CD4-positive, alpha-beta T cell treated with Interleukin-15 for 1 hour (primary cell): ENCODE data around the gene RANGAP1.

Experiments used
- DNase-seq: peaks from one replicate; pipeline ENCODE4 v3.0.0-alpha.2; 2020

The RANGAP1 gene, protein sequence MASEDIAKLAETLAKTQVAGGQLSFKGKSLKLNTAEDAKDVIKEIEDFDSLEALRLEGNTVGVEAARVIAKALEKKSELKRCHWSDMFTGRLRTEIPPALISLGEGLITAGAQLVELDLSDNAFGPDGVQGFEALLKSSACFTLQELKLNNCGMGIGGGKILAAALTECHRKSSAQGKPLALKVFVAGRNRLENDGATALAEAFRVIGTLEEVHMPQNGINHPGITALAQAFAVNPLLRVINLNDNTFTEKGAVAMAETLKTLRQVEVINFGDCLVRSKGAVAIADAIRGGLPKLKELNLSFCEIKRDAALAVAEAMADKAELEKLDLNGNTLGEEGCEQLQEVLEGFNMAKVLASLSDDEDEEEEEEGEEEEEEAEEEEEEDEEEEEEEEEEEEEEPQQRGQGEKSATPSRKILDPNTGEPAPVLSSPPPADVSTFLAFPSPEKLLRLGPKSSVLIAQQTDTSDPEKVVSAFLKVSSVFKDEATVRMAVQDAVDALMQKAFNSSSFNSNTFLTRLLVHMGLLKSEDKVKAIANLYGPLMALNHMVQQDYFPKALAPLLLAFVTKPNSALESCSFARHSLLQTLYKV

GRCh38 chr22:41285820-41286638 lies at the start of gene RANGAP1:
Gene RANGAP1, minus strand, starts transcription at chr22:41286187. Its CDS starts 5,143 bp downstream, at chr22:41281044.
- peak; percentile 98 for DNase-seq

DNA sequence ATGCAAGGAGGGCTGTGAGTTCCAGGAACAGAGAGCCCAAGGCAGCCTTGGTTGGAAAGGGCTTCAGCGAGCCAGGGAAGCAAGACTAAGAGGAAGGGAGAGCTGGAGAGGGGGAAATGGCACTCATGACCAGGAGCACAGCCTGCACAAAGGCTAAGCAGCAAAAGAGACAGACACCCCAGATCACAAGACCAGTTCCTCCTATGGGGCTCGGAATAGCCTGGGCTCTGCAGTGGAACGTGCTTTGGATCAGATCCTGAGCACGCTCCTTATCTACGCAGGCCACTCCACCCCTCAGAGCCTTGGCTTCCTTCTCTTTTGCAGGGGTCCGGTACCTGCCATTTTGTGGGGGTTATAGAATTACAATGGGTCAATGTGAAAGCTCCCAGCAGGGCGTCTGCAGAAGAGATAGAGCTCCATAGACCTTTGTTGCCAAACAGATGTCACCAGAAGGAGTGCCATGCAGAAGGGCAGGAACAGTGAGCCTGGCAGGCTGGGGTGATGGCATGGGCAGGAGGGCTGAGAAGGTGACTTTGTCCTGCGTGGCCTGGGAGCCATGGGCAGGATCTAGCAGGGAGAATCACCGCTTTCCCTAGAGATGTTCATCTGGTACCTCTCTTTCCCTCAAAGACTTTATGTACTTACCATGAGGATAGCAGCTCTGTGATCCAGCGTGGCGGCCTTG lies 49.1 kb upstream of the RANGAP1 start:
- DNase-seq = no peak

DNA sequence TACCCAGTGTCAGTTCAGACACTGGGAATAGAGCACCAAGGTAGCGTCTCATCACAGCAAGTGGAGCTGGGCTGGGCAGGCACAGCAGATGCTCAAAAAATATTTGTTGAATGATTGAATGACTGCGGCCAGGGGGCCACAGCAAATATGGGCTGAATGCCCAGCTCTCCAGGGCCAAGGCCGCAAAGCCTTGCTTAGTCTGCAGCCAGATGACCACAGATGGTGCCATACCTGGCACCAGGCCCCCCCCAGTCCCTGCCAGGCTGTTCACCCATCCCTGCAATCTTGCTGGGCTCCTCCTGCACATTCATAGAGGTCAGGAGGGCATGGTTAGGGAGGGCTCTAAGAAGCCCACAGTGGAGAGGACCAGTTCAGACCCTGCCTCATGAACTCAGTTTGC lies 48.2 kb upstream of the RANGAP1 start:
- DNase-seq = no peak

- no peak for DNase-seq
Observed at GRCh38 chr22:41333806-41334205, 47.8 kb upstream of the RANGAP1 start.

GRCh38 chr22:41332217-41332939 lies 46.4 kb upstream of the RANGAP1 start:
- no peak for DNase-seq

GRCh38 chr22:41330169-41330568 lies 44.2 kb upstream of the RANGAP1 start:
- no peak for DNase-seq

DNA sequence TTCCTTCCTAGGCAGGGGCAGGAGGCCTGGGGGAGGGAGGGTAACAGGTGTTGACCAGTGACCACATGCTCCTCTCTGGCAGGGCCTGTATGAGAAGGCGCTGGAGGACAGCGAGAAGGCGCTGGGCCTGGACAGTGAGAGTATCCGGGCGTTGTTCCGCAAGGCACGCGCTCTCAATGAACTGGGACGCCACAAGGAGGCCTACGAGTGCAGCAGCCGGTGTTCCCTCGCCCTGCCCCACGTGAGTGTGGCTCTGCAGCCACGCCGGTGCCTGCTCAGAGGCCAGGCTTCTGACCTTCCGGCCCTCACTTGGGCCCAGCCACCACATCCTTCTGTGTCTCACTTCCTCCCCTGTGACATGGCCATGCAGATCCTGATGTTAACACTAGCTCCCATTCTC lies 41.1 kb upstream of the RANGAP1 start:
- DNase-seq = no peak

DNA sequence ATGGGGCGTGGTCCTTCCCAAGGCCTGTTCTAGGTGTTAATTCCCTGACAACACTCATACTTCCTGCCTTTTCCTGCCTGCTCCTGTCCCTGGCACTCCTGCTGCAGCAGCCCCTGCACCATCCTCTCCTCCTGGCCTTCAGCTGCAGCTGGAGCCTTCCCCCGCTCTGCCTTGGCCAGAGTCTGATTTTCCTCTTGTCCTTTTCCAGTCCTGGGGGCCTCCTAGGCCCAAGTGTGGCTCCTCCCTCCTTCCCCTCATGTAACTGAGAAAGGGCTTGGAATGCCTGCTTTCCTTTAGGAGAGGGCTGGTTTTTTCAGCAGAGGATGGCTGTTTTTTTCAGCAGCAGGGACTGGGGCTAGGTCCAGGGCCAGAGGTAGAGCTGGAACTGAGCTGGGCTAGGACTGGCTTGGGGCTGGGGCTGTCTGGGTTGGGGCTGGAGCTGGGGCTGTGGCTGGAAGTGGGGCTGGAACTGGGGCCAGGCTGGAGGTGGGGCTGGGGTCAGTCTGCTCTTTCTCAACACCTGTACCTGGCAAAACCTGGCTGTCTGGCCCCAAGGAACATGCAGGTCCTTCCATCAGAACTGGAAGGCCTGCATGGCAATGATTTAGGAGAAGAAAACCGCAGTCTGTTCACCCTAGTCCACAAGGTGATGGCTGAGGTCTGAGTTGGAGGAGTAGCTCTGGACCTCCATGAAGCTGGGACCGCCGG lies 39.0 kb upstream of the RANGAP1 start:
- no peak for DNase-seq

DNA sequence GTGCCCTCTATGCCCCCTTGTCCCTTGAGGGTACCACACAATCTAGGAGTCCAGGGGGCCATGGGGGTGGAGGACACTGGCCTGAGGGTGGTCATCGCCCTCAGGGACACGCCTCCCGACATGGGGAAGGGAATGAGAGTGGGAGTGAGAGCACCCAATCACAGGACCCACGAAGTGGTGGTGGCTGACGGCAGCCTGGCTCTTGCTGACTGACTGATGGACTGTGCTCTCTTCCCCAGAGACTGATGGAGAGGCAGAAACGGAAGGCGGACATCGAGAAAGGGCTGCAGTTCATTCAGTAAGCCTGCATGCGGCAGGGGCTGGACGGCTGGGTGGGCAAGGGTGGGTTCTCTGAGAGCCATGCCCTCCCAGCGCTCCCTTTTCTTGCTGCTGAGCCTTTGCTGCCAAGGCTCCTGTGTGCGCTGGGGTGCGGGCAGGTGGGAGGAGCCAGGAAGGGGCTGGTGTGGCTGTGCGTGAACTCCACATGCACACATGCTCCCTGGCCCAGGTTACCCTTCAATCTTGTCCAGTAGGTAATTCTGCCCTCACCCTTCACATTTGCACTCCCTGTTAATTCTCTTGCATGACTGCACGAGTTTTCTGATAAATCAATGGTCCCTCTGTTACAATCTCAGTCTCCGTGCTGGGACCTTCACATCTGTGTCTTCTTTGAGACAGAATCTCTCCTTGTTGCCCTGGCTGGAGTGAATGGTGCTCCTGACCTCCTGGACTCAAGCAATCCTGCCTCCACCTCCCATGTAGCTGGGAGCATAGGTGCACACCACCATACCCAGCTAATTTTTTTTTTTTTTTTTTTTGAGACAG lies 34.6 kb upstream of the RANGAP1 start:
- DNase-seq = no peak

- no peak for DNase-seq
Observed at GRCh38 chr22:41315586-41315985, 29.6 kb upstream of the RANGAP1 start.

DNA sequence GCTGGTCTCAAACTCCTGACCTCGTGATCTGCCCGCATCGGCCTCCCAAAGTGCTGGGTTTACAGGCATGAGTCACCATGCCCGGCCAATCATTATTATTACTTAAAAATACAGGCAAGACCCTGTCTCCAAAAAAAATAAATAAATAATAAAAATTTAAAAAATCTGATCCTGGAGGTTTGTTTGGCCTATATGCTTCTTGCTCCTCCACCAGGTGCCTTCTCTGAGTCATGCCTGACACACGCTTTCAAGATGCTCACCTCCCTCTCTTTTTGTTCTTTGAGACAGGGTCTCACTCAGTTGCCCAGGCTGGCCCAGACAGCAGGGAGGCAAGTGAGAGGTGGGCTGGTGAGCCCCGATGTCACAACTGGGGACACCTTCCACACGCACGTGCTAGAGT lies 28.8 kb upstream of the RANGAP1 start:
- no peak for DNase-seq

DNA sequence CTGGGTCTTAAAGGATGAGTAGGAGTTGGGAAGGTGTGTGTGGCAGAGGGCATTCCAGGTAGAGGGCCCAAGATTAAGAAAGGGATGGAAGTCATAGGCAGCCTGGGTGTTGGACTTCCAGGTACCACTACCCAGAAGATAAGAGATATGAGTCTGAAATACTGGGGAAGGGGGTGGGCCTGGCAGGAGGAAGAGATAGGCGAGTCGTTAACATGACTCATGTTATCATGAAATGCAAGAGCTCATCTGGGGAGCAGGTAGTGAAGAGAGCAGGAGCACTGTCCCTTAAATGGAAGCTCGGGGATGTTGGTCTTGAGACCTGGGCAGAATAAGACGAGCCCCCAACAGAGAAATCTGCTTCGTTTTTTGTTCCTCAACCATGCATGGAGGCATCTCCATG lies 25.5 kb upstream of the RANGAP1 start:
- DNase-seq = no peak

DNA sequence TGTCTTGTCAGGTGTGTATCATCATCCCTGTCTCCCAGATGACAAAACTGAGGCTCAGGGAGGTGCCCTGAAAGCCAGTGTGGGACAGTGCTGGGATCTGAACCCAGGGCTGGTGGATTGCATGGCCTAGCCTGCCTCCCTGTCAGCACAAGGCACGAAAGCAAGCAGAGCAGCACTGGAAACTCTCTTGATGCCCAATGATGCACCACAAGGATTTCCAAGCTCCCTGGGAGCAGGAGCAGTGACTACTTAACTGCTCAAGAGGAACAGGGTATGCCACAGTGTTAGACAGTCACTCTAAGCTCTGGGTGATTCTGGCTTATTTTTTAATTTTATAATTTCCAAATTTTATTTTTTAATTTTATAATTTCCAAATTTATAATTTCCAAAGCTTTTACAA lies 24.3 kb upstream of the RANGAP1 start:
- DNase-seq = no peak

GRCh38 chr22:41308544-41308947 lies 22.6 kb upstream of the RANGAP1 start:
- DNase-seq = no peak

- DNase-seq = no peak
Observed at GRCh38 chr22:41308054-41308453, 22.1 kb upstream of the RANGAP1 start.

DNA sequence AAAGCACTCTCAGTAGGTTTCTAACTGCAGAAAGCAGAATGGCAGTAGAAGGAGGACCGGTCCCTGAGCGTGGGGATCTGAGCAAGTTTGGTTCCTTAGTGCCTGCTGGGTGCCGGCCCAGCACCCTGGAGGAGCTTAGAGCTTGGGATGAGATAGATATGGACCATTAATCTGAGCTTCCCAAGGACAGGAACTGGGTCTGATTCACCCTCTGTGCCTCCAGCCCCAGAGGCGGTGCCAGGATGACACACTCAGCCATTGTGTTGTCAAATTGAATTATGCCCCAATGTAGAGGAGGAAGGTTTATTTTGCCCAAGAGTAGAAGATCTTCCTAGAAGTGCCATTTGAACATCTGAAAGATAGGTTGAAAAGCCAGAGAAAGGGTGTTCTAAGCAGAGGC lies 19.7 kb upstream of the RANGAP1 start:
- no peak for DNase-seq

DNA sequence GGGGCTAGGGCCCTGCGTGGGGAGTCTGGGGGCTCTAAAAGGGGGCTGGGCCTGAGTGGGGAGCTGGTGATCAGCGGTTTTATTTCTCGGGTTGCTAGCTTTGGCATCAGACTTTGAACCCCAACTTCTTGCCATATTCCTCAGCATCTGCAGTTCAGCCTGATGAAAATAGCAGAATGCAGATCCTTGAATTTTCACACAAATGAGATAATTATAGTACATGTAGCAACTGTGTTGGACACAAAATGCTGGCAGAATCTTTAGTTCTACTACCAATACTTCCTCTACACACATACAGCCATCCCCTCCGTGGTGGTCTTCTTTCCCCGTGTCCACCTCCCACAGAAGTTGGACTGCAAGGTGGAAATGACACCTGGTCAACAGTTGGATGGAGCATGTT lies 16.8 kb upstream of the RANGAP1 start:
- no peak for DNase-seq

DNA sequence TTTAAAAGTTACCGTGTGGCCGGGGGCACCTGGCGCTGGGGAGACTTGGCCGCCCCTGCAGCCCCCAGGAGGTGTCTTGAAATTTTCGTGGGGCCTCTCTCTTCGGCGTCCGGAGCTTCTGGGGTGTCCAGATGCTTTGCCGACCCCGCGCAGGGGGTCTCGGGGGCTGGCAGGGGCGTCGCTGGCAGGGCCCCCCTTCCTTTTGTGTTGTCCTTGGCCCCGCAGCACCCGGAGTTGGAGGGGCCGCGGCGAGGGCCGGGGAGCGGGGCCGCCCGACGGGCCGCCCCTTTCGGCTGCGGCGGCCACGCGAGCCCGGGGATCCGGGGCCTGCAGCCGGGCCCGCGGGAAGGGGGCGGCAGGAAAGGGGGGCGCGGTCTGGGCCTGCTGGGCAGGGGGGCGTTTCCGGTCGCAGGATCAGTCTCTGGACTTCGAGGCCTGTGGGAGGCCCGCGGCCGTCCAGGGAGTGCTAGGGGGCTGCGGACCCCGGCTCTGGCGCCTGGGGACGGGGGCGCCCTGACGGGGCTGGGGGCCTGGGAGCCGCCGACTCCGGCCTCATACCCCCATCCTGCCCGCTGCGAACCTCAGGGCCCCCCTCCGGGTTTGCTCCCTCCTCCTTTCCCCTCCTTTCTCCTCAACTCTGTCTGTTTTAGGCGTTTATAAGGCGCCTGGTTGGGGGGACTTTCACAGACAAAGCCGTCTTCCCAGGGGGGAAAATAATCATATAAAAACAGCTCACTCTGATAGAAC lies 16.2 kb upstream of the RANGAP1 start:
- no peak for DNase-seq

DNA sequence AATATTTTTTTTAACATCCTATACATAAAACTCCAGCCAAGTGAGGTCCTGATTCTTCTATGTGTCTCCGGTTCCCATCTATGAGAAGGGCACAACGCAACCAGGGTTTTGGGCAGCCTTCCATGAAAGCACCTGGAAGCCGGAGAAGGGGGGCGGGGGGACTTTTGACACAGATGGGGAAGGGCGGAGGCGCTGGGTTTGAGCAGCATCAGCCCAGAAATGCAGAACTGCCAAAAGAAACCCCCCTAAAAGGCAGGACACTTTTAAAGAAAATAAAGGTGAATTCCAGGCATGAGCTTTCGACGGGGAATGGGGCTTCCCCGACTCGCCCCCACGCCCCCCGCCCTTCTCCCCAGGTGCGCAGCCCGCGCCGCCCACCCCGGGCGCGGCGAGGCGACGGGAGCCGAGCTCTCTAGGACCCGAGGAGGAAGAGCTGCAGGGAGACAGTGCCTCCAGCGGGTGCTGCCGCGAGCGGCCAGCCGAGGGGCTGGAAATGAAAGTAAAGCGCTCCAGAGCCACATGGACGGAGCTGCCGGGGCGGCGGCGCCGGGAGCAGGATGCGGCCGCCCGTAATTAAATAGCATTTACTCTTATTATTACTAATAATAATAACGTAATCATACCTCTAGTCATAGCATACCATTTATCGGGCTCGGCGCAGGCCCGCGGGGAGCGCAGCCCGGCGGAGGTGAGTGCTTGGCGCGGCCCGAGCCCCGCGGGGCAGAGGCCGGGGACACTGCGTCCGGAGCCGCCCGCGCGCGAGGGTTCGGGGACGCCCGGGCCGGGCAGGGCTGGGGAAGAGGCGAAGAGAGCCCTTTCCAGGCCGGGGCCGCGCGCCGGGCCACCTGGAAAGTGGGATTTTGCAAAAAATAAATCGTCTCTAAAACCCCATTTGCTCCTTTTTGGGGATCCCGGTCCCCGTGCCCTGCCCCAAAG lies 15.4 kb upstream of the RANGAP1 start, which contains the start of gene ZC3H7B:
TSS of gene ZC3H7B (plus strand) at position 441 of the 936 bp plus-strand sequence. CDS start 19,136 bp downstream, outside the sequence.
- DNase-seq = peak; percentile 88
